KBM-7 (cell line): Measurements from ENCODE around the gene MRPL57.
A peak's percentile ranks its signal among the peaks of the same experiment; 100 is the strongest.
"Not testable (repeated sequence)": the region's sequence is repeated elsewhere in the genome, so short reads cannot be mapped to it uniquely, and the experiment has no call there.

ENCODE experiments used
- DNase-seq: peaks from one replicate; pipeline ENCODE4 v3.0.0-alpha.2; 2015
- in situ Hi-C: fragments of 300-500 bp; cut with MboI; formaldehyde crosslinking; loops from 2 replicates; pipeline ENCODE4 v1.14.3; 2020; ENCODE audit warnings: low sequenced_read_pairs, low pct_unique_long_range_greater_than_20kb, mixed read lengths

MRPL57 gene

DNA sequence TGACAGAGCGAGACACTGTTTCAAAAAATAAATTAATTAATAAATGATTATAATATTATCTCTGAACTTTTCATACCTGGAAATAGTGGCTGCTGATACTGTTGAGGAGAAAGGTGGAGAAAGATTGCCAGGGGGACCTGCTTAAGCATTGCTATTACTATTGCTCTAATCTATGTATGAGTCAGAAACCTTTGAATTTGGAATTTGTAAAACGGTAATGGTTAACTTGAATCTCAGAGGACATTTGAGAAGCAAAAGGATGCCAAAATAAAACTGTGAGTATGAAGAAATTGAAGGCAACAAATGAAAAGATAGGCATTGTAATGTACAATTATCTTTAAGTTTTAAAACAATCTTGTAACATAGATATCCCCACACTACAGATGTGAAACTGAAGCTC, 5.2 kb downstream of the MRPL57 start:
- in situ Hi-C loops, result no loop called here
- DNase-seq, result no peak

DNA sequence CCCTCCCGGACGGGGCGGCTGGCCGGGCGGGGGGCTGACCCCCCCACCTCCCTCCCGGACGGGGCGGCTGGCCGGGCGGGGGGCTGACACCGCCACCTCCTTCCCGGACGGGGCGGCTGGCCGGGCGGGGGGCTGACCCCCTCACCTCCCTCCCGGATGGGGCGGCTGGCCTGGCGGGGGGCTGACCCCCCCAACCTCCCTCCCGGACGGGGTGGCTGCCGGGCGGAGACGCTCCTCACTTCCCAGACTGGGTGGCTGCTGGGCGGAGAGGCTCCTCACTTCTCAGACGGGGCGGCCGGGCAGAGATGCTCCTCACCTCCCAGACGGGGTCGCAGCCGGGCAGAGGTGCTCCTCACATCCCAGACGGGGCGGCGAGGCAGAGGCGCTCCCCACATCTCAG, 10.0 kb downstream of the MRPL57 start:
- DNase-seq, in situ Hi-C loops: not testable (repeated sequence)

DNA sequence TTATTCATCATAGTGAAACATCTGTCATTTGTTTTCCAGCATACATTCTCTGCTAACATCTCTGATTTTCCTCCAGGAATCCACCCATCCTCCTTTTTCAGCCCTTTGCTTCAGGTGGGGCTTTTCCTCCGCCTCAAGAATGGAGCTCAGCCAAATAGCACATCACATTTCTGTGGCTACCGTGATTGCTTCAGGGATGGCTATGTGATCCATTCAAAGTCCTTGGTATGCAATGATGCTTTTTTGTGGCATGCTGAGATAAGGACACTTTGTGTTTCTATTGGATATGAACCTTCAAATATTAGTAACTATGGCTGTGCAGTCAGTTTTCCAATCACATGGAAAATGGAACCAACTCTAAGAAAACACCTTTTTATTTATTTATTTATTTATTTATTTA, 18.3 kb downstream of the MRPL57 start:
- in situ Hi-C loops, DNase-seq: not testable (repeated sequence)

DNA sequence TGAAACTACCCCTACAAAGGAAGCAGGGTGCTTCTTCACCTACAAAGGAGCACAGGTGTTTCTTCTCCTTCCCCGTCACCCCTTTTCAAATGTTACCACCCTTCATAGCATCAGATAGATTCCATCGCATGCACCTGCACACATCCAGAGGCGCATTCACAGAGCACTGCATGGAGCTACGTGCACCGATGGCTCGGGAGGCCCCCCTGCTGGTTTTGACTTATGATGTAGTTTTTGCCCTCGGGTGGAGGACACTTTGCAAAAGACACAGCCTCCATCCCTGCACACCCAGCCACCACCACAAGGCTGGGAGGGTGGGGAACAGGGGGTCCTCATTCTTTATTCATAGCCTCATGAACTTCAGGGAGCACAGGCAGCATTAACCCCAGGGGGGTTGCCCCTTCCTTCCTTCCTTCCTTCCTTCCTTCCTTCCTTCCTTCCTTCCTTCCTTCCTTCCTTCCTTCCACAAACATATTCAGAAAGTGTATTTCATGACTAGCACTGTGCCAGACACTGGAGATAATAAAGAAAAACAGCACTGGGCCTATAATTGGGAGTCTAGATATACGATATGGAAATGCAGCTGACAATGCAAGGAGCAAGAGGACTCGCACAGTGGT, 21.3 kb downstream of the MRPL57 start:
- DNase-seq, in situ Hi-C loops: not testable (repeated sequence)

DNA sequence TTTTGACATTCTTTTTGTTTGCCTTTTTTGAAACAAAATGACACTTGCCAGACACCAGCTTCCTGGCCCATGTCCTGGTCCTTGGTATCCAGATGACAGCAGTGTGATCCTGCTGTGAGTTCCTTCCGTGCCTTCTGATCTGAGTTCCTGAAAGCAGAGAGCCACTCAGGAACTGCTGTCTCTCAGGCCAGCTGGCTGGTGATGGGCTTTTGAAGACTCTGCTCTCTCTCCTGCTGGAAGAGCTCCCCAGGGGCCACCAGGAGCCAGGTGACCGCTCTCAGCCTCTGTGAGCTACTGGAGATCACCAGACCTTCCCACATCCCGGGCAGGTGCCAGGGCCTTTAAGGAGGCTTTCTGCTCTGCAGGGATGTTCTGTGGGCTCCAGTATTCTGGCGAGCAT, 21.9 kb downstream of the MRPL57 start:
- in situ Hi-C loops, result not testable (repeated sequence)

DNA sequence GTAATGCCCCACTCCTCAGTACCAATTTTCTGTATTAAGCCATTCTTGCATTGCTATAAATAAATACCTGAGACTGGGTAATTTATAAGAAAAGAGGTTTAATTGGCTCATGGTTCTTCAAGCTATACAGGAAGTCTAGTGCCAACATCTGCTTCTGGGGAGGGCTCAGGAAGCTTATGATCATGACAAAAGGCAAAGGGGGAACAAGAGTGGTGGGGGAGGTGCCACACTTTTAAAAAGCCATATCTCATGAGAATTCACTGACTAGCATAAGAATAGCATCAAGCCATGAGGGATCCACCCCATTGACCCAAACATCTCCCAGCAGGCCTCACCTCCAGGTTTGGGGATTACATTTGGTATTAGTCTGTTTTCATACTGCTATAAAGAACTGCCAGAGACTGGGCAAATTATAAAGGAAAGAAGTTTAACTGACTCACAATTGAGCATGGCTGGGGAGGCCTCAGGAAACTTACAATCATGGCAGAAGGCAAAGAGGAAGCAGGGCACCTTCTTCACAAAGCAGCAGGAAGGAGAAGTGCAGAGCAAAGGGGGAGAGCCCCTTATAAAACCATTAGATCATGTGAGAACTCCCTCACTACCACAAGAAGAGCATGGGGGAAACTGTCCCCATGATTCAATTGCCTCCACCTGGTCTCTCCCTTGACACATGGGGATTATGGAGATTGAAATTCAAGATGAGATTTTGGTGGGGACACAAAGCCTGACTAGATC, 25.2 kb downstream of the MRPL57 start:
- DNase-seq, result peak; percentile 63
- in situ Hi-C loops, result not testable (repeated sequence)

More for the DNA sequence above, 21.9 kb downstream of the MRPL57 start:
- not testable (repeated sequence) for DNase-seq

DNA sequence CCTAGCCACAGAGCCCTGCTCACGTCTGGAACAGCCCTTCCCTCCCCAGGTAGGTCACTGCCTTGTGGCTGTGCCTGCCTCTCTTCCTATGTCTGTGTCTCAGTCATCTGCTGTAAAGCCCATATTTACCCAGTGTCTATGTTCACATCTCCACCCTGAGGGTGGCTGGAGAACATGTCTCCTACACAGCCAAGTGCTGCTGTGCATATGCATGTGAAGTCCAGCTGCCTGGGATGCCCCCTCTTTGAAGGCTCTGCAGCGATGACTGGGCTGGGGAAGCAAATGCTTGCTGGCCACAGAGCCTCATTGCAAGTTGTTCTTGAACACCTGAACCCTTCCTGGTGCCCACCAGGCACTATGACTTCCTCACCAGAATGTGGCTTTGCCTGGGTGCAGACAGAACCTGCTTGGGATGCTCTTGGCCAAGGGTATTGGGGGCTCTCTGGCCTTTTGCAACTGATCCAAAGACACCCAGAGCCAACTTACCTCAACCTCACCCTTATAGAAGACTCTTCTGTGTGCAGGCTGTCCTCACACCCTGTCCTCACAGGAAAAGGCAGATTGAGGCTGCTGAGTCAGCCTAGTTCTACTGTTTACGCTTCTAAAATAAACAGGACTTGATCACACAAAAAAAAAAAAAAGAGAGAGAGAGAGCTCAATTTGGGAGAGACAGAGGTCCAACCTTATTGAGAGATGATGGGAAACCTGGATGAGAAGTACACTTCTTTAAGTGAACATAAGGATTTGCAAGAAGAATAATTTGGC, 26.5 kb downstream of the MRPL57 start:
- DNase-seq, result no peak
- in situ Hi-C loops, result no loop called here

DNA sequence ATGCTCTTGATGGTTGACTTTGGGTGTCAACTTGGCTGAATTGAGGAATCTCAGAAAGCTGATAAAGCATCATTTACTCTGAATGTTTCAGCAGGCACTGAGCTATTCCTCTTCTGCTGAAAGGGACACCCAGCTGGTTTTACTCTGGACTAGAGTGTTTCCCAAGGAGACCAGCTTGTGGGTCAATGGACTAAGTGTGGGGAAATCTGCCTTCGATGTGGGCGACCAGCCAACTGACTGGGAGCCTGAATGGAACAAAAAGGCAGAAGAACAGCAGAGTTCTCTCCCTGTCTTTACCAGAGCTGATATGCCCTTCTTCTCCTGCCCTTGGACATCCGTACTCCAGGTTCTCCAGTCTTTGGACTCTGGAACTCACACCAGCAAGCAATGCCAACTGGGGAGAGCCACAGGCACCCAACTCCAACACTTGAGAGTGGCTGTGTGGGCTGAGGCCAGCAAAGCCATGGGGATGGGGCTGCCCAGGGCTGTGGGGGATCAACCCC, 32.2 kb downstream of the MRPL57 start:
- in situ Hi-C loops, result no loop called here
- no peak for DNase-seq

DNA sequence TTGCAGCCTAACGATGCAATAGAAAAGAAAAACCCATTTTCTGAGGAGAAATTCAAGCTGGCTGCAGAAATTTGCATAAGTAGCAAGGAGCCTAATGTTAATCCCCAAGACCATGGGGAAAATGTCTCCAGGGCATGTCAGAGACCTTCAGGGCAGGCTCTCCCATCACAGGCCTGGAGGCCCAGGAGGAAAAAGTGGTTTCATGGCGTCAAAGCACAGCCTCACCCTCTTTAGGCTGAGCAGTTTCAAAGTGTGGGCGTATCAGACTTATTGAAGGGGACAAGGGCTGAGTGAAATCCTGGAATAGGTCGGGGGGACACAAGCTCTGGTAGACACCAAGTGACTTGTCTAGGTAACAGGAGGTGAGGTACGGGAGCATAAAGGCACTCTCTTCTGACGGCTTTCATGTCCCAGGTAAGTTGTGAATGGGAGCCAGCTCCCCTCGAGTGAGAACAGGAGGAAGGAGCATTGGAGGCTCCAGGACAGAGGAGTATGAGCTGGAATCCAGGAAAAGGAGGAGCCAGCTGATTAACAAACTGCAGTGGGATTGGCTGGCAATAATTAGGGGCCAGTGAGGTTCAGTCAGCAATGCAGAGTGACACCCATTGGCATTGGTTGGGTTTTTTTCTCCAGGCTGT, 35.8 kb downstream of the MRPL57 start:
- no peak for DNase-seq
- in situ Hi-C loops, result no loop called here

DNA sequence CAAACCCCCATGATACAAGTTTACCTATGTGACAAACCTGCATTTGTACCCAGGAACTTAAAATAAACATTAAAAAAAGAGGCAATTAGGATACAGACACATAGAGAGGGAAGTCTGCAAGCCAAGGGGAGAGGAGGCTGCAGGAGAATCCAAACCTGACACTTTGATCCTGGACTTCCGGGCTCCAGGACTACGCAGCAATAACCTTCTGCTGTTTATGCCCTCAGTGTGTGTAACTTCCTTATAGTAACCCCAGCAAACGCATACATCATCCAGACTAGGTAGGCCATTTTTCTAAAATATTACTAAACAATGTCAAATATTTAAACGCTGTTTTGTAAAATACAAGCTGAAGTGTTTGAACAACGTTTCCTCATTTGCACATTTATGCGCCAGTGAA, 39.0 kb downstream of the MRPL57 start:
- DNase-seq, in situ Hi-C loops: not testable (repeated sequence)

DNA sequence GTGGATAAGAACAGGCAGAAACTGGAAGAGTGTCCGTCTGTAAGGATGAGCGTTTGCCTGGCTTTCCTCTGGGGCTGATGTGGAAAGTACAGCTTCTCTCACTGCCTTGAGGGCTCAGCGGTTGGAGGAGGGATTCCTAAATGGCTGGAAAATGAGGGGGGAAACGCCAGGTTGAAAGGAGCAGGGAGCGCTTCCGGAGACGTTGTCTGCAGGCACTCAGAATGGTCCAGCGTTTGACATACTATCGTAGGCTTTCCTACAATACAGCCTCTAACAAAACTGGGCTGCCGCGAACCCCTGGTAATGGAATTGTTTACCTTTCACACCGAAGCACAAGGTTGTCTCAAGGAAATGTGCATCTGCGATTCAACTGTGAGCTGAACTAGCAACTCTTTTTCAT, 39.9 kb downstream of the MRPL57 start:
- DNase-seq, result no peak
- in situ Hi-C loops, result no loop called here

DNA sequence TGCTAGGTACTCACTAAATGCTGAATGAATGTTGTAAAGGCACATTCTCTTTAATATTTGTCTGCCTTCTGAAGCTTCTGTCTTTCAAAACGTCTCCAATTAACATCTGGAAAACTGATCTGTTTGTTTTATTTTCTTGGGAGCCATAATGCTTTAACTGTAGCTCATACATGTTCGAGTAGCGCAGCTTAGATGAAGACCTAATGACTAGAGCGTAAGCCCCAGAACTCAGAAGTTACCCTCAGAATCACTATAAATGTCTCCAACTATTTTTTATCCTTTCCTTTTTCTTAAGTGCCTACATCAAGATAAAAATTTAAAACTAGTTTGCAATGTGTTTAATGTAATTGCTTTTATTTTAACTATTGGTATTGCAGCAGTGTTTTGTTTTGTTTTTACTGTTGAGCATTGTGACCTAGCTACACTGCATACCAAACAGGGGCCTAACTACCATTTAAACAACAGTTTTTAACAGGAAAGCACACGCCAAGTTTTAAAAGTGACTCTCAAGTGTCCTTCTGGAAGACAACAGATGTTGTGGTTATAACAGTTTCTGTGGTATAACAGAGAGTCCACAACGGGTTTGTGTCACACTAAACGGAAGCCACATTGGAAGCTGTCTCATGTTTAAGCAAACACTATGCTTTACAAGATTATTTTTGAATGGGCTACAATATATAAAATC, 42.0 kb downstream of the MRPL57 start:
- DNase-seq, result peak; percentile 84
- in situ Hi-C loops, result no loop called here

DNA sequence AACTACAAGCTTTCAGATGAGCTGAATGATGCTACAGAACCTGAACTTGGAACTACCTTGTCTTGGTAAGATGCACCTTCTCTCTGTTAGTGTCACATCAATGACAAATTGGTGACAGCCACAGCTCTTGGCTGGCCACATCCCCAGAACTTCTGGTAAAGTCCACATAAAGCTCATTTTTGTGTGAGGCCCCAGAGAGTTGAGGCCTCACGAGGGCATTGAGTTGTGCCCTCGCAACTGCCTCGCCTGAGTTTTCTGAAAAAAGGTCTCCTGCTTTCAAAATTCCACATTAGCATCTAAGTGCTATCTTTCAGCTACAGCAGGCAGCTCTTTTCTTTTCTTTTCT, 42.6 kb downstream of the MRPL57 start:
- no peak for DNase-seq
- in situ Hi-C loops, result no loop called here

DNA sequence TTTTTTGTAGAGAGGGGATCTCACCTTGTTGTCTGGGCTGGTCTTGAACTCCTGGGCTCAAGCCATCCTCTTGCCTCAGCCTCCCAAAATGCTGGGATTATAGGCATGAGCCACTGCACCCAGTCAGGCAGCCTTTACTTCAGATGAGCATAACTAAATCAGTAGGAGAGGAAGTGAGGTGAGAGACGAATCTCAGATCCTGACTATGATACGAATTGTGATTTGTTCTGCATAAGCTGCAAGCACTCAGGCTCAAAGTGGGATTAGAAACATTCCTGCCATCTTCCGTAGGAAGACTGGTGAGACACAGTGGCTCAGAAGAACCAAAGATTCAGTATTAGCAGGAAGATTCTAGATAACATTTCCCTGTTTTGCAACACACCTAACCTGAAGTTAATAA, 43.3 kb downstream of the MRPL57 start:
- in situ Hi-C loops, result not testable (repeated sequence)

DNA sequence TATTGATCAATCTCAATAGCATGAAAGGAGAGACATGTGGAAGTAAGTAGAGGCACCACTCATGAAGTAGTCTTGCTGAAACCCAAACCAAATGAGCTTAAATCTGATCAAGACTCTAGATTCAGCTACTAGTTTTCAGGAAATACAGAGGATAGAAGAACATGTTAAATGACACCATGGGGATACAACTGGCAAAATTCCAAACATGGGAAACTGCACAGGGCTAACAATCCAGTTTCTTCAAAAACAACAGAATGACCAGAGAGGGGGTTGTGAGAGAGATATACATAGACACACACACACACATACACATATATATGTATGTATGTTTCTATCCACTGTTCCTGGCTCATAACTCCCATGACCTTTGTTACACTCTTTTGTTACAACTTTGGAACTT, 44.8 kb downstream of the MRPL57 start:
- no peak for DNase-seq
- in situ Hi-C loops, result no loop called here

More for the DNA sequence above, 43.3 kb downstream of the MRPL57 start:
- DNase-seq, result not testable (repeated sequence)

DNA sequence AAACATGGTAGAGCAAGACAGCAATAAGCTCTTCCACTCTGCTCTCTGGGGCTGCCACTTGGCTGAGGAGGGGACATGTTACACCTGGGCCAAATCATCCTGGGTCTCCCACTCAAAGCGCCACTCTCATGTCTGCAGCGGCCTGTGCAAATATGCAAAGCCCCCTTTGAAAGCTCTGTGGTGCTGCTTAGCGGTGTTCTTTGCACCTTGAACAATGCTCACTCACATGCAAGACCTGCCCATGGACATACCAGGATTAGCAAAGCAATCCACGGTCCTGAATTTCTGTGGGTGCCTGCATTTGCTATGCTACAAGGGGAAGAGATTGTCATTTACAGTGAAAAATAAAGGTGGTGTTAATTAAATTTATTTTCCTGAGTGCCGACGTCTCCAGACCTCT, 48.6 kb downstream of the MRPL57 start:
- in situ Hi-C loops, result no loop called here
- no peak for DNase-seq

DNA sequence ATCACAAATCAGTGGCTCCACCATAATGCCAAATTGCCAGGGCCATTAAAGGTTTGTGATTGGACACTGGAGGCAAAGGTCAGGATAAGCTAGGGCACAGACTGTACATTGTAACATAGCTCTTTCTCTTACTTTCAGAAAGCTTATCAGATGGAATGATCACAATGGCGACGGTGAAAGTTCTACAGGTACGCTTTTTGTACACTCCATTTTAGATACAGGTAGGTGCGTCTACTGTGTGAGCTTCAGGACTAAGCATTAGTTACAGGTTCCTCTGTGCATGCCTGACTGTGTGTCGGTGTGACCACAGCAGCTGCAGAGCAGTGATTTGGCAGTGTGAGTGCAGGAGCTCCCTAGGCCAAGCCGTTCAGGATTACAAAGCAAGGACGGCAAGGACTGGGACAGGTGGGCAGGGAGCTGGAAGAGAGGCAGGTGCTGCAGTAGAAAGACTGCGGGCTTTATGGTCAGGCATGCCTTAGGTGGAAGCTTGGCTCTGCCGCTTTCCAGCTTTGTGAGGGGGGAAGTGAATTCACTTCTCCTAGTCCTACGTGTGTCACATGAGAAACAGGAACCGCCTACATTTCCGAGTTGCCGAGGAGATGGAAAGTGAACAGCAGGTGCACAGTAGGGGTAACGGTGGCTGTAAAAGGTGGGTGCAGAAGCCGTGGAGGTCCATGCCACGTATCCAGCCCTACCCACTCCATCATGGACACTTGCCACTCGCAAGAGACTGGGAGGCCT, 49.6 kb downstream of the MRPL57 start:
- in situ Hi-C loops, result no loop called here
- DNase-seq, result no peak

DNA sequence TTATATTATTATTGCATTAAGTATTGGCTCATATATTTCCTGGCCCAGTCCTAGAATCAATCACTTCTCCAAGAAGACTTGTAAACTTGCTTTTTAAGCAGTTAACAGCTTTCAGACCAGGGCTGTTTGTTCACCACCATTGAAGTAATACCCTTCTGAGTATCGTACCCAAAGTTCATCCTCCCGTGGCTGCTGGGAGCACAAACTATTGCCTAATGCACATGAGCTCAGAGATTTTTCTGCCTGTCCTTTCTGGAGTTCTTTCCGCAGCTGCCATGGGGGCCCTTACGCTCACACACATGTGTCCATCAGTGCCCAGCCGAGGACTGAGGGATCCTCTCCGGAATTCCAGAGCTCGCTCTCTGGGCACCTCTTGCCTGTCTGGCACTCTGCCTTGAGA, 51.5 kb downstream of the MRPL57 start:
- DNase-seq, result no peak
- in situ Hi-C loops, result no loop called here
